Smooth muscle cell (in vitro differentiated cells): ENCODE results near the gene ELFN1. TPM values are rescaled to one million over a fixed set of nuclear protein-coding genes. Genes with fewer than 3 reads are reported as not detected.

ENCODE experiments used
- DNase-seq: peaks from one replicate; lab custom pipeline; 2025; ENCODE audit not compliant: unreplicated experiment; lab: John Stamatoyannopoulos, UW
- H2AFZ ChIP-seq: fragments of 200-600 bp; sonication (generic); 2 replicates; pipeline ENCODE4 v1.6.0; 2016; ENCODE audit warnings: antibody characterized with exemption, low read depth, mild to moderate bottlenecking
- H3F3A ChIP-seq: fragments of 200-600 bp; sonication (generic); 2 replicates; pipeline ENCODE4 v1.6.0; 2017; ENCODE audit warnings: antibody characterized with exemption, low read depth
- H3K27ac ChIP-seq: fragments of 200-600 bp; sonication (generic); 2 replicates; pipeline ENCODE4 v1.5.1; 2016; ENCODE audit warnings: low read depth, mild to moderate bottlenecking
- H3K27me3 ChIP-seq: fragments of 200-600 bp; sonication (generic); 2 replicates; pipeline ENCODE4 v1.6.1; 2016; ENCODE audit warnings: low read depth, mild to moderate bottlenecking
- H3K36me3 ChIP-seq: fragments of 200-600 bp; sonication (generic); 2 replicates; pipeline ENCODE4 v1.5.1; 2016; ENCODE audit warnings: low read depth
- H3K4me1 ChIP-seq: fragments of 200-600 bp; sonication (generic); 2 replicates; pipeline ENCODE4 v1.5.1; 2016; ENCODE audit warnings: low read depth
- H3K4me2 ChIP-seq: fragments of 200-600 bp; sonication (generic); 2 replicates; pipeline ENCODE4 v1.6.0; 2016; ENCODE audit warnings: mild to moderate bottlenecking
- H3K4me3 ChIP-seq: fragments of 200-600 bp; sonication (generic); 2 replicates; pipeline ENCODE4 v1.5.1; 2016; ENCODE audit warnings: mild to moderate bottlenecking
- H3K79me2 ChIP-seq: fragments of 200-600 bp; sonication (generic); 2 replicates; pipeline ENCODE4 v1.6.0; 2016; ENCODE audit warnings: low read depth, mild to moderate bottlenecking
- H3K9ac ChIP-seq: fragments of 200-600 bp; sonication (generic); 2 replicates; pipeline ENCODE4 v1.6.0; 2016; ENCODE audit warnings: low read depth
- H3K9me3 ChIP-seq: fragments of 200-600 bp; sonication (generic); replicated peaks from 2 replicates; pipeline ENCODE4 v1.5.1; 2016; ENCODE audit warnings: low read depth
- H4K20me1 ChIP-seq: fragments of 200-600 bp; sonication (generic); 2 replicates; pipeline ENCODE4 v1.6.0; 2016; ENCODE audit warnings: low read depth
- WGBS: methylation state at CpG from one replicate; pipeline ENCODE4 v1.1.7; 2016; ENCODE audit warnings: low lambda C conversion rate; 5-methylcytosine and 5-hydroxymethylcytosine counted together
- polyA plus RNA-seq: library from polyadenylated mRNA; unstranded; fragments of >200 nt; fragmentation: Nextera tagmentation; extraction: Ambion mirVana; gene quantifications from 2 replicates; pipeline ENCODE4 v1.2.1, GENCODE V29; 2016
- total RNA-seq: library from RNA; depleted of rRNA; stranded (reverse); fragments of >200 nt; gene quantifications from 2 replicates; pipeline ENCODE4 v1.2.3, GENCODE V29; 2014
- TF ChIP-seq, protein P1 (sequence below): fragments of 200-600 bp; sonication (generic); IDR thresholded peaks from 2 replicates; pipeline ENCODE4 v1.5.1; 2017; ENCODE audit warnings: borderline replicate concordance, mild to moderate bottlenecking, antibody characterized with exemption; ENCODE audit not compliant: insufficient read depth, poor library complexity, severe bottlenecking

ELFN1 gene
- total and polyA plus RNA-seq, 2 experiments from 2014 or later, result 4.2 to 6.2 TPM

DNA sequence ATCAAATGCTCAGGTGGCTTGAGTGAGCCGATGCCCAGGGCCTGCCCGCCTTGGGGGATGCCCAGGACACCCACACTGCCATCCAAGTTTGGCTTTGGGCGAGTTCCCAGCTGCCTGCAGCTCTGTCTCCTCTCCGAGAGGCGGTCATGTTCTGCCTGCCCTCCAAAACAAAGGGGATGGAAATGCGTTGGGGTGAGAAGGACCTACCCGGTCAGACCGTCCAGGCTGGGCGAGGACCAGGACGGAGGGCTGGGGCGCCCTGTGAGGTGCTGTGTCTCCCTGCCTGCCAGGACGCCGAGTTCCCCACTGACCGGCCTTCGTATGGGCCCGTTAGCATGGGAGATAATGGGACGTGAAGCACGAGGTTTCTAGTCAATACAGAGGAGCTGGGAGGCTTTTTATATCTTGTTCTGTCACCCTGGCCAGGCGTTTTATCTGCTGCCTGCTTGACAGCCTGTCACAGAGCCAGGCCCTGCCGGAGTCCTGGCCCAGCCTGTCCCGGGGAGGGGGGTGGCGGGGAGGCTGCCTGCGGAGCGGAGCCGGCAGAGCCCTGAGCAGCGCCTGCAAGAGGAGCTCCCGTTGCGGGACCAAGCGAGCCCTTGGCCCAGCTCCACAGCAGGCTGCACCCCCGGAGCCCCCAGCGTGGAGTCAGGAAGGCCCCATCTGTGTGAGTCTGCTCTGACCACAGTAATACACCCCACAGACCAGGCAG is 22.0 kb upstream of the ELFN1 start:
- no peaks in the 10 kb centered on the region for H3K4me1 ChIP-seq
- 61% methylated on average over 31 of the region's 31 CpGs for WGBS
- H3K36me3 ChIP-seq, result no peaks in the 10 kb centered on the region
- no peak overlapping the region for H3K4me2 ChIP-seq
- no peak overlapping the region for H3K9ac ChIP-seq
- no peaks in the 10 kb centered on the region for H3K9me3 ChIP-seq
- H3K4me3 ChIP-seq, result no peak overlapping the region
- no peak overlapping the region for H3K27ac ChIP-seq
- no peaks in the 10 kb centered on the region for H3F3A ChIP-seq
- H3K79me2 ChIP-seq, result no peaks in the 10 kb centered on the region
- H4K20me1 ChIP-seq, result no peaks in the 10 kb centered on the region
- no peak overlapping the region for H2AFZ ChIP-seq
- DNase-seq, result no peak
- H3K27me3 ChIP-seq, result no peaks in the 10 kb centered on the region
- TF ChIP-seq, protein P1, sequence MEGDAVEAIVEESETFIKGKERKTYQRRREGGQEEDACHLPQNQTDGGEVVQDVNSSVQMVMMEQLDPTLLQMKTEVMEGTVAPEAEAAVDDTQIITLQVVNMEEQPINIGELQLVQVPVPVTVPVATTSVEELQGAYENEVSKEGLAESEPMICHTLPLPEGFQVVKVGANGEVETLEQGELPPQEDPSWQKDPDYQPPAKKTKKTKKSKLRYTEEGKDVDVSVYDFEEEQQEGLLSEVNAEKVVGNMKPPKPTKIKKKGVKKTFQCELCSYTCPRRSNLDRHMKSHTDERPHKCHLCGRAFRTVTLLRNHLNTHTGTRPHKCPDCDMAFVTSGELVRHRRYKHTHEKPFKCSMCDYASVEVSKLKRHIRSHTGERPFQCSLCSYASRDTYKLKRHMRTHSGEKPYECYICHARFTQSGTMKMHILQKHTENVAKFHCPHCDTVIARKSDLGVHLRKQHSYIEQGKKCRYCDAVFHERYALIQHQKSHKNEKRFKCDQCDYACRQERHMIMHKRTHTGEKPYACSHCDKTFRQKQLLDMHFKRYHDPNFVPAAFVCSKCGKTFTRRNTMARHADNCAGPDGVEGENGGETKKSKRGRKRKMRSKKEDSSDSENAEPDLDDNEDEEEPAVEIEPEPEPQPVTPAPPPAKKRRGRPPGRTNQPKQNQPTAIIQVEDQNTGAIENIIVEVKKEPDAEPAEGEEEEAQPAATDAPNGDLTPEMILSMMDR, result no peak

DNA sequence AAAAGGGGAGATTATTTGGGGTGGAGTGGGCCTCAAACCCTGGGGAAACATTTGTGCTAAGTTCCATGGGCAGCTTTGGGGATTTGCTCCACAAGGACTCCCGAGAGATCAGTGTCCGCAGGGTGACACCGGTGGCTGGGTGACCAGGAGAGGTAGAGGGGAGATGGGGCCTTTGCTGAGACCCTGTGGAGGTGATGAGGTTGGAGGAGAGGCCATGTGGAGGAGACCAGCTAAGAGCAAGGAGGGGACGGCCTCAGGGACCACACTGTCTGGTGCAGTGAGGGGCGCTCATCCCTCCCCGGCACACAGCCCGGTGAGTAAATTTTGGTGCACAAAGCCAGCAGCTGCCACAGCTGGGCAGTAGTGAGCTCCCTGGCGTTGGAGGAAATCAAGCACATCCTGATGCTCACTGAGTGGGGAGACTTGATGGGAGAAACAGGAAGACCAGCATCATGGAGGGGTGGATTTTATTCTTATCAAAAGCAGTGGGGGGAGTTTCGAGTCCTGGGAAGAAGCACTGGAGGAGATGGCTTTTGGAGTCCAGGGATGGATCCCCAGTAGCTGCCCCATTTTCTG is 20.2 kb upstream of the ELFN1 start:
- Histone ChIP-seq H3K79me2 (no peaks in the 10 kb centered on the region), H4K20me1 (no peaks in the 10 kb centered on the region), H3K4me1 (no peaks in the 10 kb centered on the region), H2AFZ (no peak overlapping the region), H3K9me3 (no peaks in the 10 kb centered on the region), H3K9ac (no peak overlapping the region), H3K27ac (no peak overlapping the region), H3K36me3 (no peaks in the 10 kb centered on the region), H3K4me2 (no peak overlapping the region), H3K4me3 (no peak overlapping the region), H3F3A (no peaks in the 10 kb centered on the region), H3K27me3 (no peaks in the 10 kb centered on the region)
- no peak for DNase-seq
- TF ChIP-seq, protein P1, result no peak
- 98% methylated on average over 9 of the region's 9 CpGs for WGBS

DNA sequence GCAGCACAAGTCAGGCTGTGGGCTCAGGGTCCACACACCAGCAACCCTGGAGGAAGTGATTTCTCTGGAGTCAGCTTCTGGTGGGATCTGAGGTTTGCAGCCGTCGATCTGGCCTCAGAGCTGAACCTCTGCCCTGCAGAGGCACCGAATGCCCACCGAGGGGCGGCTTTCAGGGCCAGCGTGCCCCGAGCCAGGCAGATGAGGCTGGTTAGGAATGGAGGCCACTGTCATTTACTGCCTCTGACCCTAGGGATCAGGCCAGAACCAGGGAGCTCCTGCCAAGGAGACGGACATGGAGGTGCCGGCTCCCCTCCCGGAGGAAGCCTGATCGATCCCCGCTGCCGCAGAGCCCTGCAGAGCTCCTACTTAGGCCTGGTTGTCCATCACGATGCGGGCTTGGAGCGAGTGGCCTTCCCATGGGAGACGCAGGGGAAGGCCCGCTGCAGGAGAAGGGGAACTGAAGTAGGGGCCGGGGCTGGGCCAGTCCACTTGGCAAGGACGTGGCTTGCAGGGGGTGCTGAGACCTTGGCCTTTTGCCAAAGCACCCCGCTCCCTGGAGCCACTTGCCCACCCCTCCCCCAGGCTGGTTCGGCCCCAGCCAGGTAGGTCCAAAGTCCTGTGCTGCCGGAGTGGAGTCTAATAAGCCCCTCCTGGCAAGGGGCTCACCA is 19.6 kb upstream of the ELFN1 start:
- WGBS, result 95% methylated on average over 22 of the region's 23 CpGs
- H3K27ac ChIP-seq, result no peak overlapping the region
- TF ChIP-seq, protein P1, result no peak

More for the DNA sequence above, 19.6 kb upstream of the ELFN1 start:
- Histone ChIP-seq H3K9me3 (no peaks in the 10 kb centered on the region), H3K4me3 (no peak overlapping the region), H3K4me2 (no peak overlapping the region), H4K20me1 (no peaks in the 10 kb centered on the region), H3K27me3 (no peaks in the 10 kb centered on the region), H3K9ac (no peak overlapping the region), H3K4me1 (no peaks in the 10 kb centered on the region), H3K79me2 (no peaks in the 10 kb centered on the region), H2AFZ (no peak overlapping the region), H3F3A (no peaks in the 10 kb centered on the region), H3K36me3 (no peaks in the 10 kb centered on the region)
- no peak for DNase-seq
